HepG2 (cell line): ENCODE measurements around the gene STN1.

Source experiments
- CTCF ChIP-seq: sonication (generic); formaldehyde crosslinking; IDR thresholded peaks from 2 replicates; pipeline ENCODE4 v1.5.0; 2020; ENCODE audit warnings: mild to moderate bottlenecking, missing genetic modification reagents, moderate library complexity
- NONO ChIP-seq, 2 experiments: fragments of 450-650 bp in 1 of 2; sonication (generic) in 1 of 2; formaldehyde crosslinking in 1 of 2; IDR thresholded peaks in 1 of 2; conservative IDR thresholded peaks in 1 of 2; 2 replicates each; pipeline versions ENCODE4 v1.6.1 to v1.8.0; 2017 to 2022; ENCODE audit warnings: mild to moderate bottlenecking in 1 of 2, missing genetic modification reagents in 1 of 2, moderate library complexity in 1 of 2

- TF ChIP-seq NONO (IDR thresholded peaks at IDR 0.05) (no peak), NONO (CRISPR knock-in tag; conservative IDR thresholded peaks at IDR 0.05) (no peak), CTCF (CRISPR knock-in tag) (no peak)
Observed at GRCh38 chr10:103932971-103933370, 15.0 kb upstream of the STN1 start.
